K562 (cell line): ENCODE measurements around the gene ARID3A. TPM values are rescaled to one million over a fixed set of nuclear protein-coding genes. Genes with fewer than 3 reads are reported as not detected.

Experiments
- BRD9 ChIP-seq: fragments of 450-650 bp; IDR thresholded peaks from 2 replicates; pipeline ENCODE4 v1.6.1; 2018; ENCODE audit warnings: low read depth; ENCODE audit not compliant: partially characterized antibody
- HDAC3 ChIP-seq: fragments of 450-650 bp; IDR thresholded peaks from 2 replicates; pipeline ENCODE4 v1.6.1; 2018; ENCODE audit warnings: borderline replicate concordance, mild to moderate bottlenecking, moderate library complexity; ENCODE audit not compliant: partially characterized antibody
- HDGF ChIP-seq: fragments of 450-650 bp; IDR thresholded peaks from 2 replicates; pipeline ENCODE4 v1.6.1; 2016
- IFI16 ChIP-seq: fragments of 250-450 bp; sonication (Bioruptor Pico); IDR thresholded peaks from 2 replicates; pipeline ENCODE4 v2.1.2; 2022; ENCODE audit warnings: mild to moderate bottlenecking, inconsistent platforms
- ILF3 ChIP-seq: fragments of 450-650 bp; IDR thresholded peaks from 2 replicates; pipeline ENCODE4 v1.6.1; 2018; ENCODE audit warnings: antibody characterized with exemption, mild to moderate bottlenecking, moderate library complexity, borderline replicate concordance
- NEUROD1 ChIP-seq: fragments of 150-350 bp; IDR thresholded peaks from 2 replicates; pipeline ENCODE4 v1.6.1; 2014; ENCODE audit warnings: borderline replicate concordance, low read length, low read depth; ENCODE audit not compliant: partially characterized antibody
- NFYB ChIP-seq: IDR thresholded peaks from 2 replicates; pipeline ENCODE4 v1.6.1; 2011; ENCODE audit warnings: mild to moderate bottlenecking, moderate library complexity; ENCODE audit not compliant: insufficient read length; ENCODE audit errors: extremely low read depth
- PCBP1 ChIP-seq: fragments of 200-400 bp; formaldehyde crosslinking; IDR thresholded peaks from 2 replicates; pipeline ENCODE4 v1.6.1; 2018; ENCODE audit warnings: mild to moderate bottlenecking, low read depth, low read length; ENCODE audit not compliant: poor library complexity, severe bottlenecking
- POLR3G ChIP-seq: IDR thresholded peaks from 2 replicates; pipeline ENCODE4 v1.6.1; 2011; ENCODE audit not compliant: insufficient read length, insufficient replicate concordance; ENCODE audit errors: extremely low read depth
- PYGO2 ChIP-seq: fragments of 450-650 bp; IDR thresholded peaks from 2 replicates; pipeline ENCODE4 v1.6.1; 2016; ENCODE audit warnings: mild to moderate bottlenecking, missing genetic modification characterization, moderate library complexity, missing compliant biosample characterization
- RBM15 ChIP-seq: fragments of 200-400 bp; formaldehyde crosslinking; IDR thresholded peaks from 2 replicates; pipeline ENCODE4 v1.6.1; 2018; ENCODE audit warnings: mild to moderate bottlenecking, low read length, moderate library complexity; ENCODE audit not compliant: insufficient read depth
- SMC3 ChIP-seq: conservative IDR thresholded peaks from 2 replicates; pipeline ENCODE4 v1.6.1; 2011; ENCODE audit warnings: low read depth, low read length, improper control_type of control experiment; ENCODE audit not compliant: insufficient read depth
- STAT5B ChIP-seq: fragments of 250-450 bp; sonication (Bioruptor Pico); IDR thresholded peaks from 2 replicates; pipeline ENCODE4 v1.8.0; 2021; ENCODE audit warnings: mild to moderate bottlenecking, inconsistent platforms
- TBL1XR1 ChIP-seq, 2 experiments: IDR thresholded peaks; 2 replicates each; pipeline ENCODE4 v1.6.1; 2012; ENCODE audit warnings: improper control_type of control experiment in 2 of 2, low read length in 2 of 2, mild to moderate bottlenecking in 1 of 2
- TEAD4 ChIP-seq, 2 experiments: sonication (generic) in 1 of 2; formaldehyde crosslinking in 1 of 2; IDR thresholded peaks; 2 replicates each; pipeline versions ENCODE4 v1.6.1 to v1.8.0; 2012 to 2022; ENCODE audit warnings: borderline replicate concordance in 1 of 2, inconsistent platforms in 1 of 2, low read length in 1 of 2, mild to moderate bottlenecking in 1 of 2, missing genetic modification reagents in 1 of 2
- WHSC1 ChIP-seq: IDR thresholded peaks from one replicate; pipeline ENCODE4 v1.6.1; 2012; ENCODE audit warnings: low read length, control low read depth, inconsistent platforms
- ZNF512 ChIP-seq: IDR thresholded peaks from 2 replicates; pipeline ENCODE4 v1.6.1; 2016; ENCODE audit warnings: missing genetic modification characterization, missing compliant biosample characterization
- polyA plus RNA-seq, 8 experiments: library from polyadenylated mRNA; depleted of rRNA in 4 of 8; stranded (reverse) in 5 of 8; unstranded in 3 of 8; fragments of >200 nt; fragmentation: Nextera tagmentation in 2 of 8; fragmentation: Illumina TruSeq in 1 of 8; extraction: Ambion mirVana in 2 of 8; extraction: Trizol in 1 of 8; gene quantifications; 2 replicates each; pipeline versions ENCODE4 v1.2.1 to v1.2.3, GENCODE V29; 2011 to 2014; ENCODE audit warnings: inconsistent platforms in 1 of 8, missing spikeins in 1 of 8
- total RNA-seq, 7 experiments: library from RNA; depleted of rRNA in 6 of 7; stranded (reverse); fragments of >200 nt in 6 of 7; fragmentation: Illumina TruSeq in 2 of 7; extraction: Trizol in 2 of 7; gene quantifications; 2 replicates each; pipeline versions ENCODE4 v1.2.1 to v1.2.3, GENCODE V29; 2011 to 2021; ENCODE audit warnings: low replicate concordance in 1 of 7
- TF ChIP-seq, protein P1 (sequence below): sonication (generic); formaldehyde crosslinking; IDR thresholded peaks from 2 replicates; pipeline ENCODE4 v1.8.0; 2022; ENCODE audit warnings: missing genetic modification reagents, mild to moderate bottlenecking, moderate library complexity, borderline replicate concordance
- TF ChIP-seq, protein P2 (sequence below): fragments of 200-800 bp; sonication (Bioruptor generic); IDR thresholded peaks from 2 replicates; pipeline ENCODE4 v1.6.1; 2017; ENCODE audit warnings: missing genetic modification characterization, missing compliant biosample characterization
- TF ChIP-seq, protein P3 (sequence below): fragments of 450-650 bp; IDR thresholded peaks from 2 replicates; pipeline ENCODE4 v1.7.0; 2016; ENCODE audit warnings: borderline replicate concordance
- TF ChIP-seq, protein P4 (sequence below): sonication (generic); formaldehyde crosslinking; IDR thresholded peaks from 2 replicates; pipeline ENCODE4 v1.8.0; 2023; ENCODE audit warnings: mild to moderate bottlenecking, missing genetic modification reagents

The ARID3A gene
- total and polyA plus RNA-seq, 9 of the 15 experiments (the other 6 are each of a cell fraction or from before 2014, with no cell fraction given) = 1.4 to 118 (median 31.2) TPM

DNA sequence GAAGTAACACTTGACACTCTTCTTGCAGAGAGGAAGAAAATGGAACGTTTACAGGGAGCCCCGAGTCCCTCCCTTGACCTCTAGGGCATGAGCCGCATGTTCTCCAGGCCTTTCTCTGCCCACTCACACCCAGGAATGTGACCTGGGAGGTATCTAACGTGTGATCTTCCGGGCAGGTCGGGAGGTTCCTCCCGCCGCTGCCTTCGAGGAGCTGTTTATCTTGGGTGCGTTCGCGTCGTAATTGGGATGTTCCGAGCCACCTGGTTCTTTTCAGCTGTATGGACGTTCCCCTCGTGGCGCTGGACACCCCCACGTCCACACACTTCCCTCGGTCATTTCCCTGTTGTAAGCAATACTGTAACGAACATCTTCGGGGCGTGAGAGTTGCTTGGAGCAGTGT is 13.6 kb downstream of the ARID3A start (continued):
- no peak for TF ChIP-seq RBM15
- TF ChIP-seq, protein P1, sequence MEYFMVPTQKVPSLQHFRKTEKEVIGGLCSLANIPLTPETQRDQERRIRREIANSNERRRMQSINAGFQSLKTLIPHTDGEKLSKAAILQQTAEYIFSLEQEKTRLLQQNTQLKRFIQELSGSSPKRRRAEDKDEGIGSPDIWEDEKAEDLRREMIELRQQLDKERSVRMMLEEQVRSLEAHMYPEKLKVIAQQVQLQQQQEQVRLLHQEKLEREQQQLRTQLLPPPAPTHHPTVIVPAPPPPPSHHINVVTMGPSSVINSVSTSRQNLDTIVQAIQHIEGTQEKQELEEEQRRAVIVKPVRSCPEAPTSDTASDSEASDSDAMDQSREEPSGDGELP (CRISPR knock-in tag) = peak; percentile 64; the same call in 1 of the 2 replicates
- TF ChIP-seq ZNF512 (tag) = no peak
- TF ChIP-seq, protein P2, sequence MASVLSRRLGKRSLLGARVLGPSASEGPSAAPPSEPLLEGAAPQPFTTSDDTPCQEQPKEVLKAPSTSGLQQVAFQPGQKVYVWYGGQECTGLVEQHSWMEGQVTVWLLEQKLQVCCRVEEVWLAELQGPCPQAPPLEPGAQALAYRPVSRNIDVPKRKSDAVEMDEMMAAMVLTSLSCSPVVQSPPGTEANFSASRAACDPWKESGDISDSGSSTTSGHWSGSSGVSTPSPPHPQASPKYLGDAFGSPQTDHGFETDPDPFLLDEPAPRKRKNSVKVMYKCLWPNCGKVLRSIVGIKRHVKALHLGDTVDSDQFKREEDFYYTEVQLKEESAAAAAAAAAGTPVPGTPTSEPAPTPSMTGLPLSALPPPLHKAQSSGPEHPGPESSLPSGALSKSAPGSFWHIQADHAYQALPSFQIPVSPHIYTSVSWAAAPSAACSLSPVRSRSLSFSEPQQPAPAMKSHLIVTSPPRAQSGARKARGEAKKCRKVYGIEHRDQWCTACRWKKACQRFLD (CRISPR knock-in tag) = no peak
- no peak for TF ChIP-seq IFI16 (CRISPR knock-in tag)
- TF ChIP-seq, protein P3, sequence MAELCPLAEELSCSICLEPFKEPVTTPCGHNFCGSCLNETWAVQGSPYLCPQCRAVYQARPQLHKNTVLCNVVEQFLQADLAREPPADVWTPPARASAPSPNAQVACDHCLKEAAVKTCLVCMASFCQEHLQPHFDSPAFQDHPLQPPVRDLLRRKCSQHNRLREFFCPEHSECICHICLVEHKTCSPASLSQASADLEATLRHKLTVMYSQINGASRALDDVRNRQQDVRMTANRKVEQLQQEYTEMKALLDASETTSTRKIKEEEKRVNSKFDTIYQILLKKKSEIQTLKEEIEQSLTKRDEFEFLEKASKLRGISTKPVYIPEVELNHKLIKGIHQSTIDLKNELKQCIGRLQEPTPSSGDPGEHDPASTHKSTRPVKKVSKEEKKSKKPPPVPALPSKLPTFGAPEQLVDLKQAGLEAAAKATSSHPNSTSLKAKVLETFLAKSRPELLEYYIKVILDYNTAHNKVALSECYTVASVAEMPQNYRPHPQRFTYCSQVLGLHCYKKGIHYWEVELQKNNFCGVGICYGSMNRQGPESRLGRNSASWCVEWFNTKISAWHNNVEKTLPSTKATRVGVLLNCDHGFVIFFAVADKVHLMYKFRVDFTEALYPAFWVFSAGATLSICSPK = no peak
- no peak for TF ChIP-seq HDGF
- no peak for TF ChIP-seq NEUROD1
- TF ChIP-seq WHSC1 = no peak
- TF ChIP-seq, protein P4, sequence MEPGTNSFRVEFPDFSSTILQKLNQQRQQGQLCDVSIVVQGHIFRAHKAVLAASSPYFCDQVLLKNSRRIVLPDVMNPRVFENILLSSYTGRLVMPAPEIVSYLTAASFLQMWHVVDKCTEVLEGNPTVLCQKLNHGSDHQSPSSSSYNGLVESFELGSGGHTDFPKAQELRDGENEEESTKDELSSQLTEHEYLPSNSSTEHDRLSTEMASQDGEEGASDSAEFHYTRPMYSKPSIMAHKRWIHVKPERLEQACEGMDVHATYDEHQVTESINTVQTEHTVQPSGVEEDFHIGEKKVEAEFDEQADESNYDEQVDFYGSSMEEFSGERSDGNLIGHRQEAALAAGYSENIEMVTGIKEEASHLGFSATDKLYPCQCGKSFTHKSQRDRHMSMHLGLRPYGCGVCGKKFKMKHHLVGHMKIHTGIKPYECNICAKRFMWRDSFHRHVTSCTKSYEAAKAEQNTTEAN (CRISPR knock-in tag) = no peak
- peak; percentile 35; the same call in 1 of the 2 replicates for TF ChIP-seq TEAD4 (IDR thresholded peaks at IDR 0.05; ENCODE audit: low read length)
- TF ChIP-seq TEAD4 (CRISPR knock-in tag; IDR thresholded peaks at IDR 0.05; ENCODE audit: borderline replicate concordance) = no peak
- no peak for TF ChIP-seq PCBP1
- no peak for TF ChIP-seq SMC3
- TF ChIP-seq BRD9 = no peak
- TF ChIP-seq NFYB = no peak
- no peak for TF ChIP-seq TBL1XR1 (IDR thresholded peaks at IDR 0.05; ENCODE audit: low read length in 2 of 2)
- no peak for TF ChIP-seq HDAC3
- TF ChIP-seq ILF3 = no peak
- no peak for TF ChIP-seq STAT5B (CRISPR knock-in tag)
- TF ChIP-seq PYGO2 (tag) = no peak
- no peak for TF ChIP-seq POLR3G
